ENCODE measurements around the gene FAM118A.
"Not testable (repeated sequence)": the region's sequence is repeated elsewhere in the genome, so short reads cannot be mapped to it uniquely, and the experiment has no call there.

The FAM118A gene

DNA sequence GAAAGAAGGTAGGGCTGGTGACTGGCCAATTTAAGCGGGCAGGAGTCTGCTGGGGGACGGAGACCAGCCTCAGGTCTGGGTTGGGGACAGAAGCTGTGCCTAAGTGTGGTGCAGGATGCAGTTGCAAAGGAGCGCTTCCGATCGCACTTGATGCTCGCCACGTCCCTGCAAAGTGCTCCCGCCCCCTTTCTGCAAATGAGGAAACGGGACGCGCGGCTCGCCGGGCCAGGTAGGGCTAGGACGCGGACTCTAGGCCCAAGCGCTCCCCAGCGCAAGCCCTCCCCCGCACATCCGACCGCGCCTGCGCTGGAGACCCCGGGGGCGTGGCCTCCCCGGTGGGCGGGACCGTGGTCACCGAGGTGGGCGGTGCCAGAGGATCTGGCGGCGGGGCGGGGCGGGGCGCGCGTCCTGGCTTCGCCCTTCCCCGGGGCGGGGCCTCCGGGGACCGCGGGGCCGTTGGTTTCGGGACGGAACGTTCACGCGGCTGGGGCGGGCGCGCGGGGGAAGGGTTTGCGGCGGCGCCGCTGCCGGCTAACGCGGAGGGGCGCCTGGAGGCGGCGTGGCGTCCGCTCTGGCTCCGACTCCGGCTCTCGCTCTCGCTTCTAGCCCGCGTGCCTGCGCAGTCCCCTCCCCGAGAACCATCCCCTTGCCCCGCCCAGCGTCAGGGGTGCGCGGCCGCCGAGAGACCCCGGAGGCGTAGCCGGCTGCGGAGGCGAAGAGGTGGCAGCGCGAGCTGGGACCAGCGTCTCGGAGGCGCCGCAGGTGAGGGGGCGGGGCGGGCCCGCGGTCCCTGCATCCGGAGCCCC lies at the start of gene FAM118A:
TSS of gene FAM118A (plus strand) at position 513 of the 806 bp plus-strand sequence. CDS start 12,446 bp downstream, outside the sequence.
- Histone ChIP-seq H3K4me1 (ENCODE audit: control insufficient read depth, low read depth, low read length) (peaks cover 14% of the 10 kb centered on the region), H3K9me3 (ENCODE audit: control insufficient read depth, low read depth, low read length) (no peaks in the 10 kb centered on the region), H3K9ac (ENCODE audit: low read length) (peak within 1 kb of the TSS; percentile 63), H3K4me3 (ENCODE audit: low read length) (peak within 1 kb of the TSS; percentile 75), H3K36me3 (ENCODE audit: control insufficient read depth, low read depth, low read length) (no peaks in the 10 kb centered on the region), H3K27me3 (ENCODE audit: control insufficient read depth, insufficient read depth, low read length) (peaks cover 11% of the 10 kb centered on the region), H3K27ac (ENCODE audit: low read length) (no peak within 1 kb of the TSS)

DNA sequence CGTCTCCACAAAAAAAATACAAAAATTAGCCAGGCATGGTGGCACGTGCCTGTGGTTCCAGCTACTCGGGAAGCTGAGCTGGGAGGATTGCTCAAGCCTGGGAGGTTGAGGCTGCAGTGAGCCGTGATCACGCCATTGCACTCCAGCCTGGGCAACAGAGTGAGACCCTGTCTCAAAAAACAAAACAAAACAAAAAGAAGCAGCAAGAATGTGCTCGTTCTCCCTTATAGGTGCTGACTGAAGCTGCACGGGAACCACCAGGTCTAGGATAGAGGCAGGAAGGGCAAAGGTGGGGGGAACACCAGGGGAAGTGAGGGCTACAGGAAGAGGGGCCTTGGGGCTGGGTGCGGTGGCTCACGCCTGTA lies 49.4 kb upstream of the FAM118A start:
- not testable (repeated sequence) for H3K4me1 ChIP-seq (ENCODE audit: control insufficient read depth, low read depth, low read length); H3K9ac ChIP-seq (ENCODE audit: low read length); H3K27ac ChIP-seq (ENCODE audit: low read length); H3K9me3 ChIP-seq (ENCODE audit: control insufficient read depth, low read depth, low read length); H3K4me3 ChIP-seq (ENCODE audit: low read length); H3K36me3 ChIP-seq (ENCODE audit: control insufficient read depth, low read depth, low read length)
- H3K27me3 ChIP-seq (ENCODE audit: control insufficient read depth, insufficient read depth, low read length): peaks cover 10% of the 10 kb centered on the region

DNA sequence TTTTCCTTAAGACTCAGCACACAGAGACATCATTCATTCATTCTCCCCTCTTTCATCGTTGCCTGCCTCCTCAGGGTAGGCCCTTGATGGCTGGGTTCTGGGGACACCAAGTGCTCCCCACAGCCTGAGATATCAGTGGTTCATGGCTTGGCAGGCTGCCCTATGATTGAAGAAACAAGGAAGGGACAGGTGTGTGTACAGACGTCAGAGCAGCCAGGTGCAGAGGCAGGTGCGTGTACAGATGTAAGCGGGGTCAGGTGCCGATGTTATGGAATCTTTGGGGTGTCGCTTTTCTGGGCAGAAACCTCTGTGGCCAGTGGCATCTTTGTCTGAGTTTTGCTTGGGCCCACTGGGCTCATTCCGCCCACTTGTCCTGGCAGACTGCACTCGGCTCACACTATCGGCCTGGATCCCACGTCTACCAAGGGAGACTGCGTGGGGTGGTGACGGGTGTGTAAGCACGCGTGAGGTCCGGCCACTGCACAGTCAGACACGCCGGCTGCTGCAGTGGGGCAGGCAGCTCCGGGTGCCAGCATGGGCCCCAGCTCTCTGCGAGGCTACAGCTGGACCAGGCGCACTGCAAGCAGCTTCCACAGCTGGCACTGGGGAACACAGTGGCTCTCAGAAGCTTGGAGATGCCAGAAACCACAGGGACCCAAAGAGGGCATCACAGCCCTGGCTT lies 48.2 kb upstream of the FAM118A start:
- Histone ChIP-seq H3K4me3 (ENCODE audit: low read length) (no peak overlapping the region), H3K9ac (ENCODE audit: low read length) (no peak overlapping the region), H3K27ac (ENCODE audit: low read length) (no peak overlapping the region), H3K9me3 (ENCODE audit: control insufficient read depth, low read depth, low read length) (no peaks in the 10 kb centered on the region), H3K27me3 (ENCODE audit: control insufficient read depth, insufficient read depth, low read length) (peaks cover 10% of the 10 kb centered on the region), H3K36me3 (ENCODE audit: control insufficient read depth, low read depth, low read length) (no peaks in the 10 kb centered on the region), H3K4me1 (ENCODE audit: control insufficient read depth, low read depth, low read length) (peaks cover 5% of the 10 kb centered on the region)

DNA sequence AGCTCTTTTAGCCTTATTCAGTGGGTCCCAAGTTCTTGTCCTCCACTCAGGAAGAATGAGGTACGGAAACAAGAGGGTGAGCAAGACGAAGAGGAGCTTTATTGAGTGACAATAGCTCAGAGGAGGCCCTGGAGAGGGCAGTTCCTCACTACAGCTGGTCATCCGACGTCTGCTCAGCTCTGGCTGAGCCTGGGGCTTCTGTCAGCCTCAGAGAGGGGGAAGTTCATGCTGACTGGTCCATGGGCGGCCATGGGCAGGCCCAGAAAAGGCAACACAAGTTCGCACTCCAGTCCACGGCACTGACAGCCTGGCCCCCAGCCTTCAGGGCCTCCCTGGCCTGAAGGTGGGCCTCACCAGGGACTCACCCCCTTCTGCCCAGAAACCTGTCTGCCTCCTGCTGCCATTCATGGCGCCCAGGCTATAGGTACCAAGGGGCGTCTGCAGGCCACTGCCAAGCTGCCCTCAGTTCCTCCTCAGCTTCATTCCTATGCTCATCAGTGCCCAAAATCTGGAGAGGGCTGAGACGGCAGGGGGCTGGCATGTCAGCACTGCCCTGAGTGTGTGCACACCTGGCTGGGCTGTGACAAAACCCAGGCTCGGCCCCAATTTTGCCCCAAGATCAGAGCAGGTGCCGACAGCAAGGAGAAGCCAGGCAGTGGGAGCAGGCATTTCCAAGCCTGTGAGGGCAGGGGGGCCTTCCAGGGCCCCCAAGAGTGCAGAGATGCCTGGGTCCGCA lies 47.4 kb upstream of the FAM118A start:
- peaks cover 5% of the 10 kb centered on the region for H3K4me1 ChIP-seq (ENCODE audit: control insufficient read depth, low read depth, low read length)
- H3K9me3 ChIP-seq (ENCODE audit: control insufficient read depth, low read depth, low read length): no peaks in the 10 kb centered on the region
- H3K4me3 ChIP-seq (ENCODE audit: low read length): no peak overlapping the region
- no peak overlapping the region for H3K27ac ChIP-seq (ENCODE audit: low read length)
- H3K27me3 ChIP-seq (ENCODE audit: control insufficient read depth, insufficient read depth, low read length): peaks cover 10% of the 10 kb centered on the region
- no peaks in the 10 kb centered on the region for H3K36me3 ChIP-seq (ENCODE audit: control insufficient read depth, low read depth, low read length)
- H3K9ac ChIP-seq (ENCODE audit: low read length): no peak overlapping the region

DNA sequence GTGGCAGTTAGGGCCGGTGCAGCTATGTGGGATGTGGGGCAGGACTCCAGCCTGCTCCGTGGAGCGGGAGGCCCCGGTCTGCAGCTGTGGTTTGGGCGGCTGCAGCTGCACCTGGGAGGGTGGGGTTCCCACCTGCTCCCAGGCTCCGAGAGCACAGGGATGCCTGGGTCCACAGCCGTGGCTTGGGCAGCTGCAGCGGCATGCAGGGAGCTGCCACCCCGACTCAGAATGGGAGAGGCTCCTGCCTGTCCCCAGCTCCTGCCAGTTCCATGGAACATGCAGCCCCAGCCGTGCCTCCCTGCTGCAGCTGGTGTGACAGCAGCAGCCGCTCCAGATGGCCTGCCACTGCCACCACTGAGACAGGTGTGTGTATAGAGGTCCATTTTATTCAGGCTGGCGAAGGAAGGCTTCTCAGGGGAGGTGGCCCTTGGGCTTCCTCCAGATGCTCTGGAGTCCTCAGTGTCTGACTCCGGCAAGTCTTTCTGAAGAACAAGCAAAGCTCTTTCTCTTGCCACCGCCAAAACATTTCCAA lies 46.7 kb upstream of the FAM118A start:
- H3K36me3 ChIP-seq (ENCODE audit: control insufficient read depth, low read depth, low read length): no peaks in the 10 kb centered on the region
- H3K9ac ChIP-seq (ENCODE audit: low read length): no peak overlapping the region
- H3K4me3 ChIP-seq (ENCODE audit: low read length): no peak overlapping the region
- H3K4me1 ChIP-seq (ENCODE audit: control insufficient read depth, low read depth, low read length): peaks cover 5% of the 10 kb centered on the region
- H3K27me3 ChIP-seq (ENCODE audit: control insufficient read depth, insufficient read depth, low read length): peaks cover 10% of the 10 kb centered on the region
- H3K9me3 ChIP-seq (ENCODE audit: control insufficient read depth, low read depth, low read length): no peaks in the 10 kb centered on the region
- no peak overlapping the region for H3K27ac ChIP-seq (ENCODE audit: low read length)

DNA sequence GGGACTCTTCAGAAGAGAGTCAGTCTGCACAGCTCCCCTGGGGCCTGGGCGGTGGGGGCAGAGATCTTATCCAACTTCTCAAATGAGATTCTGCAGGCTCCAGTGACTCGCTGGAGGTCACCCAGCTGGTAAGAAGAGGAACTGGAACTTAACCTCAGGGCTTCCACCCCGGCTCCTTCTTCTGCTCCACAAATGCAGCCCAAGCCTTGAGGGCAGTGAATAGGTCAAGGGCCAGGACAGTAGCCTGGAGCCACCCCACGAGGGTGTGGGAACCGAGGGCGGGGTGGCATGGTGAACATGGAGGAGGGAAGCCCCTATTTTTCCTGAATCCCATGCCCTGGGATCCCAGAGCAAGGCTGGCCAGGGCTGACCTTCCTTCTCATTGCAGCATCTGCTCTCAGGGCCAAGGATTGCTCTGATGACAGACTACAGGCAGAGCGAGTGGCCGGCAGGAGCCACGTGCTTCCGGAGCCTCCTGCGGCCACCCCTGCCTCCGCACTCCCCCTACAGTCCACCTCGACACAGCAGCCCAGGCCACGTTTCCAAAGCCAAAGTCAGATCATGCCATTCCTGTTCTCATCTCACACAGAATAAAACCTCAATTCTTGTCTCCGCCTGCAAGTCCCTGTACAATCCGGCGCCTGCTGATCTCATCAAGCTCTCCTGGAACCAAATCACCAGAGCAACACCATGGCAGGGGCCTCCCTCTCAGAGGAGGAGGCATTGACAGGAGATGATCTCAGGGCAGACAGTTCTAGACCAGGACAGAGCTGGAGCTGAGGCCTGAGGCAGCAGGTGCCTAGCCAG lies 46.1 kb upstream of the FAM118A start:
- Histone ChIP-seq H3K27me3 (ENCODE audit: control insufficient read depth, insufficient read depth, low read length) (peaks cover 10% of the 10 kb centered on the region), H3K27ac (ENCODE audit: low read length) (no peak overlapping the region), H3K9me3 (ENCODE audit: control insufficient read depth, low read depth, low read length) (no peaks in the 10 kb centered on the region), H3K9ac (ENCODE audit: low read length) (peak overlapping the region; percentile 13), H3K36me3 (ENCODE audit: control insufficient read depth, low read depth, low read length) (no peaks in the 10 kb centered on the region), H3K4me3 (ENCODE audit: low read length) (no peak overlapping the region), H3K4me1 (ENCODE audit: control insufficient read depth, low read depth, low read length) (peaks cover 5% of the 10 kb centered on the region)

DNA sequence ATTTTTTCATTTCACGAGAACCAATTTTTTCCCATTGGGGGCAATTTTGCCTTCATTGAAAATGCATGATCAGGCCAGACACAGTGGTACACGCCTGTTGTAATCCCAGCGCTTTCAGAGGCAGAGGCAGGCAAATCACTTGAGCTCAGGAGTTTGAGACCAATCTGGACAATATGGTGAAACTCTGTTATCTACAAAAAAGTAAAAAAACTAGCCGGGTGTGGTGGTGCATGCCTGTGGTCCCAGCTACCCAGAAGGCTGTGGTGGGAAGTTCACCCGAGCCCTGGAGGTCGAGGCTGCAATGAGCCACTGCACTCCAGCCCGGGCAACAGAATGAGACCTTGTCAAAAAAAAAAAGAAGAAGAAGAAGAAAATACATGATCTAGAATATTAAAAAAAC lies 44.2 kb upstream of the FAM118A start:
- Histone ChIP-seq H3K9ac (ENCODE audit: low read length) (no peak overlapping the region), H3K4me3 (ENCODE audit: low read length) (no peak overlapping the region), H3K4me1 (ENCODE audit: control insufficient read depth, low read depth, low read length) (peaks cover 5% of the 10 kb centered on the region), H3K9me3 (ENCODE audit: control insufficient read depth, low read depth, low read length) (no peaks in the 10 kb centered on the region), H3K27ac (ENCODE audit: low read length) (no peak overlapping the region), H3K27me3 (ENCODE audit: control insufficient read depth, insufficient read depth, low read length) (peaks cover 23% of the 10 kb centered on the region), H3K36me3 (ENCODE audit: control insufficient read depth, low read depth, low read length) (no peaks in the 10 kb centered on the region)

DNA sequence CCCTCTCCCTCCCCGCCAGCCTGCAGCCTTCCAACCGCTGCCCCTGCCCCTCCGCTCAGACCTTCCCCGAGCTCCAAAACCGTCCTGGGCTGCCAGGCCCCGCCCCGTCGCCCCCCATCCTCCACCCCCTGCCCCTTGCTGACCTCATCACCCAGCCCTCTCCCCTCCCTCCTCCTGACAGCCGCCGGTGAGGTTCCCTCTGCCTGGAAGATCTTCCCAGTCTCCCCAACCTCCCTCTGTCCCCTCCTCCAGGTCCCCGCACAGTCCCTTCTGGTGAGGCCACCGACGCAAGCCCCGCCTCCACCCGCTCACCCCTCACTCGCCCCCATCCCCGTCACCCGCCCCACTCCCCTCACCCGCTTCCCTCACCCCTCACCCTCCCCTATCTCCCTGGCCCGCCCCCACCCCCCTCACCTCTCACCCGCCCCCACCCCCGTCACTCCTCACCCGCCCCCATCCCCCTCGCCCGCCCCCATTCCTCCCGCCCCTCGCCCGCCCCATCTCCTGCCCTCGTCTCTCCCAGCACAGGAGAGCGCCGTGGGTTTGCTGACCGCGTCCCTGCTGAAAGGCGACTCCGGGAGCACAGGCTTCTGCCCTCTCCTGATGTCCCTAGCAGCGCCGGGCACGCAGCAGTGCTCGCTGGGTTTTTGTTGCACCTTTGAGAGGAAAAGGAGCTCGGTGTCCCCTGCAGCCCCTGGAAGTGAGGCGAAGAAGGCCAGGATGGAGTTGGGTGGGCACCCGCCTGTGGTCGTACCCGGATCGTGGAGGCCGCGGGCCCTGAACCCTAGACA lies 41.4 kb upstream of the FAM118A start:
- Histone ChIP-seq H3K4me1 (ENCODE audit: control insufficient read depth, low read depth, low read length) (peaks cover 3% of the 10 kb centered on the region), H3K27ac (ENCODE audit: low read length) (no peak overlapping the region), H3K36me3 (ENCODE audit: control insufficient read depth, low read depth, low read length) (no peaks in the 10 kb centered on the region), H3K27me3 (ENCODE audit: control insufficient read depth, insufficient read depth, low read length) (peaks cover 18% of the 10 kb centered on the region), H3K4me3 (ENCODE audit: low read length) (peak overlapping the region; percentile 86), H3K9ac (ENCODE audit: low read length) (peak overlapping the region; percentile 61), H3K9me3 (ENCODE audit: control insufficient read depth, low read depth, low read length) (no peaks in the 10 kb centered on the region)

DNA sequence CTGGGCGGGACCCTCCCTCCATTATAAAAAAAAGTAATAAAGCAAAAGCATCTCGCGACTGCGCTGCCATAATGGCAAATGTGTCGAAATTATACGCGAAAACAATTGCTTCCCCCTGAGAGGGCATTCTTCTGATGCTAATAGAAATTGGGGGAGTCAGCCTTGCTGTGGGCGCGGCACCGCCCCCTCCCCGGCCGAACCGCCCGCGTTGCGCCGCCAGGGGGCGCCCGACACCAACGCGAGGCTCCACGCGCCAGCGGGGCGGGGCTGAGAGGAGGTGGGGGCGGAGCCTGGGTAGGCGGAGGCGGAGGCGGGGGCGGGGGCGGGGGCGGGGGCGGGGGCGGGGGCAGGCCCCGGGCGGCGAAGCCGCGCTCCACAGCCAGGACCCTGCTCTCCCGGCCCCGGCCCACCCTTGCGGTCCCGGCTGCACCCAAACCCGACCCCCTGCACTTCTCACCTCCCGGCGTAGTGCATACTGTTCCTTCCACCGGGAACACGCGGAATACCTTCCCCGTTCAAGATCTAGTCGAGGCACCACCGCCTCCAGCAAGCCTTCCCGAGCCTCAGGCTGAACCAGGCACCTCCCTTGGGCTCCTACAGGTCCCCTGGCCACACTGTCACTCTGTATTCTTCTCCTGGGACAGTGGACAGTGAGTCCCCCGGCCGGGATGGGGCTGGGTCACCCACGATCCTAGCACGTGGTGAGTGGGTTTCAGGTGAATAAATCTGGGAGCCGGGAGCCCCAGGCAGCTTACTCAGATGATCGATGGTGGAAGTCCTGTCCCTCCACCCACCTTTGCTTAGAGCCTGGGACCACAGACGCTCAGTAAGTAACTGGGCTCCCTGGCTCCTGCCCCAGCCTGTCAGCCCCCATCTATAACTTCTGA lies 40.5 kb upstream of the FAM118A start:
- Histone ChIP-seq H3K9ac (ENCODE audit: low read length) (peak overlapping the region; percentile 61), H3K27me3 (ENCODE audit: control insufficient read depth, insufficient read depth, low read length) (peaks cover 15% of the 10 kb centered on the region), H3K27ac (ENCODE audit: low read length) (no peak overlapping the region), H3K4me1 (ENCODE audit: control insufficient read depth, low read depth, low read length) (no peaks in the 10 kb centered on the region), H3K36me3 (ENCODE audit: control insufficient read depth, low read depth, low read length) (no peaks in the 10 kb centered on the region), H3K9me3 (ENCODE audit: control insufficient read depth, low read depth, low read length) (no peaks in the 10 kb centered on the region), H3K4me3 (ENCODE audit: low read length) (peak overlapping the region; percentile 86)

Measured in iPS-18a (cell line).